ENCODE results near the gene POP5.
A peak's percentile ranks its signal among the peaks of the same experiment; 100 is the strongest.
"Not testable (repeated sequence)": the region's sequence is repeated elsewhere in the genome, so short reads cannot be mapped to it uniquely, and the experiment has no call there.

The POP5 gene, protein sequence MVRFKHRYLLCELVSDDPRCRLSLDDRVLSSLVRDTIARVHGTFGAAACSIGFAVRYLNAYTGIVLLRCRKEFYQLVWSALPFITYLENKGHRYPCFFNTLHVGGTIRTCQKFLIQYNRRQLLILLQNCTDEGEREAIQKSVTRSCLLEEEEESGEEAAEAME

GRCh38 chr12:120580787-120581723 is at the start of gene POP5:
Gene POP5 (minus strand): TSS chr12:120581402. CDS start chr12:120581362, 40 bp downstream.
- peak; percentile 95 to 98 for DNase-seq

GRCh38 chr12:120630104-120630892 is 49.1 kb upstream of the POP5 start:
- DNase-seq, result peak; percentile 38 to 79

DNA sequence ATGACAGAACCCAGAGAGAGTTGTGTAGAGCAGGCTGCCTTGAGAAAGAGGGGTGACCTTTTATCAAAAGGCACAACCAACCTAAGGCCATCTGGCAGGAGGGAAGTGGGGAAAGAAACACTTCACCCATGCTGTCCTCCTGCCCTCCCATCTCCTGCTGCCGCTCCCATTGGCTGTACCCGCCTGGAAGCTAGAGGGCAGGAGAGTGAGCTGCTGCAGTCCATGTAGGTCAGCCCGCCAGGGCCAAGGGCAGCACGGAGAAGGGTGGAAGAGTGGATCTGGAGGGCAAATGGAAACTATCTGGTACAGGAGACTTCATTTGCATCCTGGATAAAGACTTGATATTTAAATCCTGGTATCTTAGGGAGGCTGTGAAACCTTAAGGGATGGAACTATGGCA is 47.7 kb upstream of the POP5 start:
- DNase-seq, result peak; percentile 75 to 87

DNA sequence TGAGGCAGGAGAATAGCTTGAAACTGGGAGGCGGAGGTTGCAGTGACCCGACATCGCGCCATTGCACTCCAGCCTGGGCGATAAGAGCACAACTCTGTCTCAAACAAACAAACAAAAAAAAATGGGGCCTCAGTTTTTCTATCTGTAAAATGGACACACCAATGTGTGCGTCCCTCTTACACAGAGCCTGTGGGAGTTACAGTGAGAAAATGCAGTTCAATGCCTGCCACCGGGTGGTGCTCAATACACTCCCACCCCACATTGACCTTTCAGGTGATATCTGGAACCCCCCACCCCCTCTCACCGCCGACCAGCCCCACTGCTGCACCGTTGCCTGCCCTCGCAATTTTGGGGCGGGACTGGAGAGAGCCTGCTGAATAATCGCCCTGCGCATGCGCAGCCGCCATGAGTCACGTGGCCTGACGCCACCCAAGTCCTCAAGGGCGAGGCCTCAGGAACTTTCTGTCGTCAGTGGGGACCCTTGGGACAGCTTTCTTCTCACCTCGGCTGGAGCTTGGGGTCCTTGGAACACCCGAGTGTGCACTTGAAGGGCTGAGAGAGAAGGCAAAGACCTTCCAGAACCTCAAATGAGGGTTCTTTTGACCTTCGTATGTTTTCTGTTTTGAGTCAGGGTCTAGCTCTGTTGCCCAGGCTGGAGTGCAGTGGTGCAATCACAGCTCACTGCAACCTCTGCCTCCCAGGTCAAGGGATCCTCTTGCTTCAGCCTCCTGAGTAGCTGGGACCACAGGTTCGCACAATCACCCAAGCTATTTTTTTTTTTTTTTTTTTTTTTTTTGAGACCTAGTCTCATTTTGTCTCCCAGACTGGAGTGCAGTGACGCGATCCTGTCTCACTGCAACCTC is 44.6 kb upstream of the POP5 start:
- peak in 1 of 2 experiments; percentile 14 for DNase-seq

GRCh38 chr12:120620624-120621023 is 39.4 kb upstream of the POP5 start:
- DNase-seq, result no peak

- DNase-seq, result no peak
Observed at GRCh38 chr12:120618954-120619615, 37.9 kb upstream of the POP5 start.

- not testable (repeated sequence) for DNase-seq
Observed at GRCh38 chr12:120617767-120618166, 36.6 kb upstream of the POP5 start.

DNA sequence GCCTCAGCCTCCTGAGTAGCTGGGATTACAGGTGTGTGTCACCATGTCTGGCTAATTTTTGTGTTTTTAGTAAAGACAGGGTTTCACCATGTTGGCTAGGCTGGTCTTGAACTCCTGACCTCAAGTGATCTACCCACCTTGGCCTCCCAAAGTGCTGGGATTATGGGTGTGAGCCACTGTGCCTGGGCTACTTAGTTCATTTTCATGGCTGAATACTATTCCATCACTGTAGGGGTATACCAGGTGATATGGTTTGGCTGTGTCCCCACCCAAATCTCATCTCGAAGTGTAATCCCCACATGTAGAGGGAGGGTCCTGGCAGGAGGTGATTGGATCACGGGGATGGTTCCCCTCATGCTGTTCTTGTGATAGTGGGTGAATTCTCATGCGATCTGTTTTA is 36.0 kb upstream of the POP5 start:
- not testable (repeated sequence) for DNase-seq

DNA sequence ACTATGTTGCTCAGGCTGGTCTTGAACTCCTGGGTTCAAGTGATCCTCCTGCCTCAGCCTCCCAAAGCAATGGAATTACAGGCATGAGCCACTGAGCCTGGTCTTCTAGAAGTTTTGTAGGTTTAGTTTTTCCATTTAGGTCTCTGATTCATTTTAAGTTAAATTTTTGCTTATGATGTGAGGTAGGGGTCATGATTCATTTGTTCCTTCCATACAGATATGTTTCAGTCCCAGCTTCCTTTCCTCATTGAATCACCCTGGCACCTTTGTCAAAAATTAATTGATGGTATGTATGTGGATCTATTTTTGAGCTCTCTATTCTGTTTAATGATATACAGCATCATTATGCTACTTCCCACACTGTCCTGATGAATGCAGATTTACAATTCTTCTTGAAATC is 33.6 kb upstream of the POP5 start:
- DNase-seq, result no peak

- DNase-seq, result not testable (repeated sequence)
Observed at GRCh38 chr12:120611534-120611933, 30.3 kb upstream of the POP5 start.

GRCh38 chr12:120610560-120610959 is 29.4 kb upstream of the POP5 start:
- DNase-seq, result peak in 1 of 2 experiments; percentile 30

DNA sequence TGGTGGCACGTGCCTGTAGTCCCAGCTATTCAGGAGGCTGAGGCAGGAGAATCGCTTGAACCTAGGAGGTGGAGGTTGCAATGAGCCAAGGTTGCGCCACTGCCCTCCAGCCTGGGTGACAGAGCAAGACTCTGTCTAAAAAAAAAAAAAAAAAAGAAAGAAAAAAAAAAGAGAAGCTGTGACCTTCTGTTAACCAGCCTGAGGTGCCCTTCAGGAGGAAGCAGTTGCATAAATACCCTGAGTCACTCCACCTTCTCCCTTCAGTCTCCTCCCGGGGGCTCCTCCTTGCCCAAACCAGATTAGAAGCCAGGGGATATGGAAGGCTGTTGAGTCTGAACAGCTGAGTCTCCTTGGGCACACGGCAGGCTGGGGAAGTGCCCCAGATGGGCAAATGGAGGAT is 21.2 kb upstream of the POP5 start:
- DNase-seq, result peak in 1 of 2 experiments; percentile 25

DNA sequence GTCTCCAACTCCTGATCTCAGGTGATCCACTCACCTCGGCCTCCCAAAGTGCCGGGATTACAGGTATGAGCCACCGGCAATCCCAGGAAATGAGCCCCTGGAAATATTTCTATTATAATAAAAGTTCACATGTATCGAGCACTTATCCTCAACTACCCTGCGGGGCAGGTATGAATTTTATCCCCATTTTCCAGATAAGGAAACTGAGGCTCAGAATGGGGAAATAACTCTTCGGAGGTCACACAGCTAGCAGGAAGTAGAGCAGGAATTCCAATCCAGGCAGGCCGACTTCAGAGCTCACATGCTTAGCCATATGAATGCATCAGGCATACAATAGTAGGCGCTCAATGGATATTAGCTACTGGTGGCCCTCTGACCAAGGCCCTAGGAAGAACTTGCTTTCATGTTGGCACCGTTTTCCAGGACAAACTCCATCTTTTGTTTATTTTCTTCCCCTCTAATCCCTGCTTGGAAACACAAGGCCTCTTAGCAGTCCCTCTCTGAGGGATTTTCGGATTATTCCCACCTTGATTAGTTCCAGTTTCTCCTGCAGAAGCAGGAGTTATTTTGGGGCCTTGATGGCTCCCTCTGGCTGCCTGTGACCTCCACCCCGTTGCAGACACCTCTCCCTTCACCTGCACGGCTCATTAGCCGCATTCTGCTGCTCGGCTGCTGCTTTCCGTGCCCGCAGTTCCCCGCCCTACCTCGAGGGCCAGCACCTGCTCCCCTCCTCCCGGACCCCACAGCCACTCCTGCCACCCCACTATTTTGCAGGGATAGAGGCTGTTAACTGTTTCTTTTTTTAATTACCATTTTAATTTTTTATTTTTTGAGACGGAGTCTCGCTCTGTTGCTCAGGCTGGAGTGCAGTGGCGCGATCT is 18.7 kb upstream of the POP5 start:
- DNase-seq, result no peak

DNA sequence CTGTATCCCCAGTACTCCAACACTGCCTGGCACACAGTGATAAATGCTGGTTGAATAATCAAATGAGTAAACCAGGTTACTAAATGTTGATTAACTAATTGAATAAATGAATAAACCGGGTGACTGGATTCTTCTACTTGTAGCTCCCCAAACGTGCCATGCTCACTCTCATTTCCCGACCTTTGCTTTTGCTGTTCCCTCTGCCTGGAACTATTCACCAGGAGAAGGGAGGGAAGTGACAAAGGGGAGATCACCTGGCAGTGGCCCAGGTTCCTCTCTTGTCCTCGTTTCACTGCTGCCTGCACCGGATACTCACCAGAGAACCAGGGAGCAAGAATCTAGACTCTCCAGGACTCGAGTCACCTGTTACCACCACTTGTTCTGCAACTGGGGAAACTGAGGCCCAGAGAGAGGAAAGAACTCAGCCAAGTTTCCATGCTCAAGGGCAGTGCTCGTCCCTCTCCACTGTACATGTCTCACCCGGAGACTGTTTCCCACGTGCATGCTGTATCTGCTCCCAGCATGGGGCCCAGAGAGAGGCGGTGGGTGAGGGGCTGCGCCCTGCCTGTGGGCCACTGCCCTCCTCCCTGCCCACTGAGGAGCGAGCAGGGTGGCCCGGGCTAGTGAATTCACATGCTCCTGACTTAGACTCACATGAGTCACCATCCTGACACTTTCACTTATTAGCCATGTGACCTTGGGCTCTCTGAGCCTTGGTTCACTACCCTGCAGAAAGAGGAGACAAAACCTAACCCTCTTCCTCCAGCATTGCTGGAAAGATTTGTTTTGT is 17.7 kb upstream of the POP5 start:
- no peak for DNase-seq

- DNase-seq, result peak in 1 of 2 experiments; percentile 17
Observed at GRCh38 chr12:120597861-120598260, 16.7 kb upstream of the POP5 start.

GRCh38 chr12:120596901-120597300 is 15.7 kb upstream of the POP5 start:
- no peak for DNase-seq

DNA sequence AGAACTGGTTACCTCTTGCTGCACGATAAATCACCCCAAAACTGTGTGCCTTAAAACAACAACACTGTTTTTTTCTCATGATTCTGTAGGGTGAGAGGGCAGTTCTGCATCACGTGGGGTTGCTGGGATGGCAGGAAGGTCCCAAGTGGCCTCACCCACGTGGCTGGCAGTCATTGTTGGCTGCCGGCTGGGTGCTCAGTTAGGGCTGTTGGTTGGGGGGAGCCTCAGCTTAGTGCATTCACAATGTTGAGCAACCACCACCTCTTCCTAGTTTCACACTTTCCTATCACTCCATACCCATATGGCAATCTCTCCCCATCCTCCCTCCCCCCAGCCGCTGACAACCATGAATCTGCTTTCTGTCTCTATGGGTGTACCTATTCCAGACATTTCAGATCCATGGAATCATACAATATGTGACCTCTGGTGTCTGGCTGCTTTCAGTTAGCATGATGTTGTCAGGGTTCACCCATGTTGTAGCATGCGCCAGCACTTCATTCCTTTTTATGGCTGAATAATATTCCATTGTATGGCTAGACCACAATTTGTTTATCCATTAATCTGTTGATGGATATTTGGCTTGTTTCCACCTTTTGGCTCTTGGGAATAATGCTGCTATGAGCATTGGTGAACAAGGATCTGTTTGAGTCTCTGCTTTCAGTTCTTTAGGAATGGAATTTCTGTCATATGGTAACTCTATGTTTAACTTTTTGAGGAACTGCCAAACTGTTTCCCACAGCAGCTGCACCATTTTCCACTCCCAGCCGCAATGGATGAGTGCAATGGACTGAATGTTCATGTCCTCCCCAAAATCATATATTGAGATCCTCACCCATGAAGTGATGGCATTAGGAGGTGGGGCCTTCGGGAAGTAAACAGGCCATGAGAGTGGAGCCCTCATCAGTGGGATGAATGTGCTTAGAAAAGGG is 11.2 kb upstream of the POP5 start:
- DNase-seq, result no peak

GRCh38 chr12:120590741-120591407 is 9.7 kb upstream of the POP5 start:
- DNase-seq, result no peak

Measured in NCI-H524 (cell line).